Mucosa of descending colon (tissue), 3 donors: Measurements from ENCODE around the gene METRNL. TPM values are rescaled to one million over a fixed set of nuclear protein-coding genes. Genes with fewer than 3 reads are reported as not detected.
"Not testable (repeated sequence)": the region's sequence is repeated elsewhere in the genome, so short reads cannot be mapped to it uniquely, and the experiment has no call there.

Experiments
- ATAC-seq: fragments of 200-7000 bp; cut with Tn5 transposase; one replicate; pipeline ENCODE4 v1.9.1; 2020; ENCODE audit warnings: mild to moderate bottlenecking, moderate library complexity
- DNase-seq, 3 donors: peaks; one replicate each; pipeline ENCODE4 v3.0.0-alpha.2; 2020
- H3K36me3 ChIP-seq: fragments of 200-600 bp; one replicate; pipeline ENCODE4 v1.8.0; 2021; ENCODE audit warnings: low read depth, mild to moderate bottlenecking
- H3K4me1 ChIP-seq: fragments of 200-600 bp; one replicate; pipeline ENCODE4 v1.8.0; 2021; ENCODE audit warnings: low read depth, mild to moderate bottlenecking
- H3K4me3 ChIP-seq: fragments of 200-600 bp; one replicate; pipeline ENCODE4 v1.8.0; 2021; ENCODE audit warnings: mild to moderate bottlenecking
- H3K9me3 ChIP-seq: fragments of 200-600 bp; one replicate; pipeline ENCODE4 v1.8.0; 2021; ENCODE audit warnings: mild to moderate bottlenecking
- intact Hi-C, 2 donors: fragments of 100-400 bp; cut with DNase I in 1 of 2; cut with micrococcal nuclease in 1 of 2; formaldehyde crosslinking; loops; one replicate each; pipeline versions ENCODE4 v1.11.0 to v1.11.1; 2022; cut with DNase I, micrococcal nuclease
- total RNA-seq, 3 donors: library from RNA; stranded (reverse); fragmentation: NEBNext Ultra II Directional in 2 of 3; extraction: Animal tissue kit (Norgen Biotek cat#: 25700) in 2 of 3; gene quantifications; one replicate each; pipeline versions ENCODE4 v1.2.1 to v1.2.4, GENCODE V29; 2021 to 2023
- TF ChIP-seq, protein P1 (sequence below): fragments of 200-600 bp; IDR thresholded peaks from one replicate; pipeline ENCODE4 v1.8.0; 2022; ENCODE audit warnings: antibody characterized with exemption, mild to moderate bottlenecking
- donor health status: DM: no; HTN: no; CAD: no; lungs with moderate emphysema.
- donor health status: DM: no; HTN: no; CAD: no.
- donor health status: DM: no; HTN: yes; CAD: no.

The METRNL gene
- total RNA-seq, 3 donors from 2014 or later: 78.6 to 134 (median 116) TPM

DNA sequence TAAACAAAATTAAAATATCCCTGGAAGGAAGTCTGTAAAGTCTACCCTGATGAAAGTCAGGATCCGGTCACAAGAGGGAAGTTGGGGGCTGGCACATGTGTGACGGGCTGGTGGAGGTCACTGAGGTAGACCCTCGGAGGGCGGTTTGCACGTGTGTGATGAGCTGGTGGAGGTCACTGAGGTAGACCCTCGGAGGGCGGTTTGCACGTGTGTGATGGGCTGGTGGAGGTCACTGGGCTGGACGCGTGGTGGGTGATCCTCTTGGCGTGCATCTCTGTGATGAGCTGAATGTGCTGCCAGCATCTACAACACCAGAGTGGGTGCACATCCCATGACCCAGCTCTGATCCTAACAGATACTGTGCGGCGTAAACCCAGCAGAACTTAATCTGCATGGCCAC is 43.7 kb upstream of the METRNL start:
- no peak for ATAC-seq
- intact Hi-C loops: no loop called here

DNA sequence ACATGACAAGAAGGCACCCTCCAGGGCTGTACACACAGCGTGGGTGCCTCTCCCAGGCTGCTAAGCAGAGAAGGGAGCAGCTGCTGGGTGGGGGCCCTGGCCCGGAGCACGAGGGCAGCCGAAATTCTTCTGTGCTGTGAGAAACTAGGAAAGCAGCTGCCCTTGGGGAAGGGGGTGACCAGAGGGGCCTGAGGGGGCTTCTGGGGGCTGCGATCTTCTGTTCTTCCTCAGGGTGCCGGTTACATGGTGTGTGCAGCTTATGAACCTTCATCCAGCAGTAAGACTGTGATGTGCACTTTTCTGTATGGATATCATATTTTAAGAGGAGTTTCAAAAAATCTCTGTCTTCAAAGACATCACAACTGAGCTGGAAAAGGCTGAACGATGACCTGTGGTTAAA is 43.2 kb upstream of the METRNL start:
- ATAC-seq: no peak
- no peak for DNase-seq
- H3K9me3 ChIP-seq: peaks cover 8% of the 10 kb centered on the region
- H3K36me3 ChIP-seq: no peaks in the 10 kb centered on the region
- no peak overlapping the region for H3K4me3 ChIP-seq
- intact Hi-C loops: no loop called here
- H3K4me1 ChIP-seq: no peaks in the 10 kb centered on the region
- TF ChIP-seq, protein P1, sequence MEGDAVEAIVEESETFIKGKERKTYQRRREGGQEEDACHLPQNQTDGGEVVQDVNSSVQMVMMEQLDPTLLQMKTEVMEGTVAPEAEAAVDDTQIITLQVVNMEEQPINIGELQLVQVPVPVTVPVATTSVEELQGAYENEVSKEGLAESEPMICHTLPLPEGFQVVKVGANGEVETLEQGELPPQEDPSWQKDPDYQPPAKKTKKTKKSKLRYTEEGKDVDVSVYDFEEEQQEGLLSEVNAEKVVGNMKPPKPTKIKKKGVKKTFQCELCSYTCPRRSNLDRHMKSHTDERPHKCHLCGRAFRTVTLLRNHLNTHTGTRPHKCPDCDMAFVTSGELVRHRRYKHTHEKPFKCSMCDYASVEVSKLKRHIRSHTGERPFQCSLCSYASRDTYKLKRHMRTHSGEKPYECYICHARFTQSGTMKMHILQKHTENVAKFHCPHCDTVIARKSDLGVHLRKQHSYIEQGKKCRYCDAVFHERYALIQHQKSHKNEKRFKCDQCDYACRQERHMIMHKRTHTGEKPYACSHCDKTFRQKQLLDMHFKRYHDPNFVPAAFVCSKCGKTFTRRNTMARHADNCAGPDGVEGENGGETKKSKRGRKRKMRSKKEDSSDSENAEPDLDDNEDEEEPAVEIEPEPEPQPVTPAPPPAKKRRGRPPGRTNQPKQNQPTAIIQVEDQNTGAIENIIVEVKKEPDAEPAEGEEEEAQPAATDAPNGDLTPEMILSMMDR: no peak

More for the DNA sequence above, 43.7 kb upstream of the METRNL start:
- Histone ChIP-seq H3K36me3 (no peaks in the 10 kb centered on the region), H3K4me3 (no peak overlapping the region), H3K9me3 (peaks cover 4% of the 10 kb centered on the region), H3K4me1 (no peaks in the 10 kb centered on the region)
- TF ChIP-seq, protein P1: no peak
- no peak for DNase-seq

DNA sequence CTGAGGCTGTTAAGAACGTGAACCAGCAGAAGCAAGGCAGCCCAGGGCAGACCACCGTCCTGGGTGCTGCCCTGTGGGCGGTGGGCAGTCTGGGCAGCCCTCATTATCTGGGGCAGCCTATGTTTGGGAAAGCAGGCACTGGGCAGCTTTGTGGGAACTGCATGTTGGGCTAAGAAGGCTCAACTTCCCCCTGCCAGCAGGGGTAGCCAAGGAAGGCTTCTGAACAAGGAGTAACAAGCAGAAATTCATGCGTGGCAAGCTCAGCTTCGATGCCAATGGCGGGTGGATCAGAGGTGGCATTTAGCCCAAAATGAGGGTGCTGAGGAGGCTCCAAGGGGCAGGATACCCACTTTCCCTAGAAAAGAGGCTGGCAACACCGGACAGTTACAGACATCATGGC is 42.7 kb upstream of the METRNL start:
- TF ChIP-seq, protein P1: no peak
- Histone ChIP-seq H3K4me3 (no peak overlapping the region), H3K4me1 (no peaks in the 10 kb centered on the region), H3K9me3 (peaks cover 12% of the 10 kb centered on the region), H3K36me3 (no peaks in the 10 kb centered on the region)
- intact Hi-C loops: no loop called here
- no peak for ATAC-seq
- no peak for DNase-seq

DNA sequence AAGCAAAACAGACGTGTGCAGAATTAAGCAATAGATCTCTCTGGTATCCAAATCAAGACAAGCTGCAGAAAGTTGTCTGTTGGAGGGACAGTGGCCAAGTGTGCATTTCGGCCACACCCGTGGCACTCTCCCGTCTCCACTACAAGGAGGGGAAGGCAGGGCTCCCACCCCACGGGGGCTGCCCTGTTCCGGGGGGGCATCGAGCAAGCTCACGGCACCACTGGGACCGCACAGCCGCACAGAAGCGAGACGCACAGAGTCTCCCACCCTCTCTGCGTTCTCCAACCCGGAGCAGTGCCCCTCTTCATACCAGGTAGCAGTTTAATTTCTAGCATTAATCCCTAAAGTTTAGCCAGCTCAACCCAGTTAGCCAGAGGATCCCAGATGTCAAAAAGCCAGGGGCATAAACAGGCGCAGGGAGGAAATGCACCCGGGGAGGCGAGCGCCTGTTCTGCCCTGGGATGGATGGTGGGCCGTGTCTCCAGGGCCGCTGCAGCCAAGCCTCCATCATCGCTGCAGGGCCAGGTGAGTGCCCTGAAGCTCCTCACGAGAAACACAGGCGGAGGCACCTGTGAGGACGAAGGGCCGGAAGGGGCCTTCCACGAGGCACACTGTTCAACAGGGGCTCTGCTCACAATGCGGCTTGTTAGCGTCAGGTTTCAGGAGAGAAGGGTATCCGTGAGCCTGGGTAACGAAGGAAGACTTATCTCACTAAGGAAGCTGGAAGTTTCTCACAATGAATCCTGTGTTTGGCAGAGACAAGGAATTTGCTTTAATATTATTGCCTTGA is 42.1 kb upstream of the METRNL start:
- intact Hi-C loops: no loop called here
- Histone ChIP-seq H3K4me1 (no peaks in the 10 kb centered on the region), H3K4me3 (no peak overlapping the region), H3K9me3 (peaks cover 14% of the 10 kb centered on the region), H3K36me3 (no peaks in the 10 kb centered on the region)
- TF ChIP-seq, protein P1: no peak
- no peak for DNase-seq
- ATAC-seq: no peak

DNA sequence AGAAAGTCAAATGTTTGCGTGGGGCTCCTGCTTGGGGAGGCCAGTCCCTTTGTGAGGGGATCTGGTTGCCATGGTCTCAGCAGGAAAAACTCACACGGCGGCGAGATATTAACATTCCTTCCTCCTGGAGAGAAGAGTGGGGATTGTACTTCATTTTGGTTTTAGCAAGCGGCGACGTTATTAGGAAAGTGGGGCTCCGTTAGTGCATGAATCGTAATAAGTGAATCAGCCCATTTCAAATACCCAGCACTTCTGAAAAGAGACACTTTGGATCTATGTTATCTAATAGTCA is 41.6 kb upstream of the METRNL start:
- ATAC-seq (no peak), DNase-seq (no peak)
- Histone ChIP-seq H3K4me1 (no peaks in the 10 kb centered on the region), H3K4me3 (no peak overlapping the region), H3K9me3 (peaks cover 14% of the 10 kb centered on the region), H3K36me3 (no peaks in the 10 kb centered on the region)
- intact Hi-C loops: no loop called here
- TF ChIP-seq, protein P1: no peak

DNA sequence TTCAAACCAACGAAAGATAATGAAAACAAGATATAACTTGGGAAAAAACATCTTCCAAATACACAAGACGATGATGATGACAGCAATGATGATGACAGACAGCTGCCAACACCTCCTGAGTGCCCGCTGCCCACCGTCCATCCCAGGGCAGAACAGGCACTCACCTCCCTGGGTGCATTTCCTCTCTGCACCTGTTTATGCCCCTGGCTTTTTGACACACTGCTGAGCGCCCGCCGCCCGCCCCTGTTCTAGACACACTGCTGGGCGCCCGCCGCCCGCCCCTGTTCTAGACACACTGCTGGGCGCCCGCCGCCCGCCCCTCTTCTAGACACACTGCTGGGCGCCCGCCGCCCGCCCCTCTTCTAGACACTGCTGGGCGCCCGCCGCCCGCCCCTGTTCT is 40.4 kb upstream of the METRNL start:
- H3K9me3 ChIP-seq: peaks cover 14% of the 10 kb centered on the region
- intact Hi-C loops, H3K36me3 ChIP-seq, H3K4me3 ChIP-seq, DNase-seq, ATAC-seq, H3K4me1 ChIP-seq: not testable (repeated sequence)
